HepG2 (cell line): ENCODE measurements around the gene SRCIN1. TPM values are rescaled to one million over a fixed set of nuclear protein-coding genes. Genes with fewer than 3 reads are reported as not detected.

ENCODE experiments used
- FOSL1 ChIP-seq: sonication (generic); formaldehyde crosslinking; IDR thresholded peaks from 2 replicates; pipeline ENCODE4 v1.9.0; 2021; ENCODE audit warnings: missing genetic modification reagents, borderline replicate concordance
- FOXA3 ChIP-seq: IDR thresholded peaks from 2 replicates; pipeline ENCODE4 v1.6.1; 2016; ENCODE audit warnings: missing genetic modification reagents, missing compliant biosample characterization
- LCORL ChIP-seq, 2 experiments: fragments of 450-650 bp in 1 of 2; sonication (generic) in 1 of 2; formaldehyde crosslinking in 1 of 2; IDR thresholded peaks; 2 replicates each; pipeline versions ENCODE4 v1.5.0 to v1.6.1; 2017 to 2020; ENCODE audit warnings: antibody characterized with exemption in 1 of 2, missing genetic modification reagents in 1 of 2
- NONO ChIP-seq, 2 experiments: fragments of 450-650 bp in 1 of 2; sonication (generic) in 1 of 2; formaldehyde crosslinking in 1 of 2; IDR thresholded peaks in 1 of 2; conservative IDR thresholded peaks in 1 of 2; 2 replicates each; pipeline versions ENCODE4 v1.6.1 to v1.8.0; 2017 to 2022; ENCODE audit warnings: mild to moderate bottlenecking in 1 of 2, missing genetic modification reagents in 1 of 2, moderate library complexity in 1 of 2
- SALL1 ChIP-seq: sonication (generic); formaldehyde crosslinking; IDR thresholded peaks from 2 replicates; pipeline ENCODE4 v1.8.0; 2022; ENCODE audit warnings: mild to moderate bottlenecking, missing genetic modification reagents
- ZNF350 ChIP-seq: sonication (generic); formaldehyde crosslinking; IDR thresholded peaks from 2 replicates; pipeline ENCODE4 v1.4.0; 2020; ENCODE audit warnings: mild to moderate bottlenecking, low read depth, missing genetic modification reagents, borderline replicate concordance
- ZNF619 ChIP-seq: sonication (generic); formaldehyde crosslinking; IDR thresholded peaks from 2 replicates; pipeline ENCODE4 v1.4.0; 2020; ENCODE audit warnings: mild to moderate bottlenecking, missing genetic modification reagents
- polyA plus RNA-seq, 8 experiments: library from polyadenylated mRNA; depleted of rRNA in 3 of 8; stranded (reverse) in 7 of 8; unstranded in 1 of 8; fragments of >200 nt; fragmentation: Illumina TruSeq in 4 of 8; extraction: Trizol in 4 of 8; gene quantifications; 2 replicates each; pipeline versions ENCODE4 v1.2.1 to v1.2.3, GENCODE V29; 2011 to 2016; ENCODE audit warnings: low read depth in 4 of 8, missing spikeins in 1 of 8, mixed read lengths in 1 of 8; ENCODE audit not compliant: insufficient read depth in 1 of 8
- total RNA-seq, 5 experiments: library from RNA; depleted of rRNA; stranded (reverse); fragments of >200 nt; fragmentation: Illumina TruSeq; extraction: Trizol; gene quantifications; 2 replicates each; pipeline ENCODE4 v1.2.3, GENCODE V29; 2016; ENCODE audit warnings: low read depth in 1 of 5
- TF ChIP-seq, protein P1 (sequence below): sonication (generic); formaldehyde crosslinking; IDR thresholded peaks from 2 replicates; pipeline ENCODE4 v1.5.0; 2020; ENCODE audit warnings: mild to moderate bottlenecking, missing genetic modification reagents, moderate library complexity
- TF ChIP-seq, protein P2 (sequence below): IDR thresholded peaks from 2 replicates; pipeline ENCODE4 v1.6.1; 2016; ENCODE audit warnings: missing compliant biosample characterization, missing genetic modification reagents, borderline replicate concordance
- TF ChIP-seq, protein P3 (sequence below): sonication (generic); formaldehyde crosslinking; IDR thresholded peaks from 2 replicates; pipeline ENCODE4 v1.8.0; 2022; ENCODE audit warnings: missing genetic modification reagents, low read depth, mild to moderate bottlenecking, borderline replicate concordance
- TF ChIP-seq, protein P4 (sequence below): sonication (generic); formaldehyde crosslinking; IDR thresholded peaks from 2 replicates; pipeline ENCODE4 v1.5.1; 2020; ENCODE audit warnings: missing genetic modification reagents, mild to moderate bottlenecking, borderline replicate concordance
- TF ChIP-seq, protein P5 (sequence below): sonication (generic); formaldehyde crosslinking; IDR thresholded peaks from 2 replicates; pipeline ENCODE4 v1.5.1; 2020; ENCODE audit warnings: mild to moderate bottlenecking, missing genetic modification reagents
- TF ChIP-seq, protein P6 (sequence below): conservative IDR thresholded peaks from 2 replicates; pipeline ENCODE4 v1.6.1; 2018; ENCODE audit warnings: missing genetic modification reagents
- TF ChIP-seq, protein P7 (sequence below): IDR thresholded peaks from 2 replicates; pipeline ENCODE4 v1.6.1; 2012; ENCODE audit warnings: inconsistent platforms

The SRCIN1 gene
- total and polyA plus RNA-seq, 2 of the 13 experiments (the other 11 are each of a cell fraction or from before 2014, with no cell fraction given): 1.2 to 9.6 TPM

DNA sequence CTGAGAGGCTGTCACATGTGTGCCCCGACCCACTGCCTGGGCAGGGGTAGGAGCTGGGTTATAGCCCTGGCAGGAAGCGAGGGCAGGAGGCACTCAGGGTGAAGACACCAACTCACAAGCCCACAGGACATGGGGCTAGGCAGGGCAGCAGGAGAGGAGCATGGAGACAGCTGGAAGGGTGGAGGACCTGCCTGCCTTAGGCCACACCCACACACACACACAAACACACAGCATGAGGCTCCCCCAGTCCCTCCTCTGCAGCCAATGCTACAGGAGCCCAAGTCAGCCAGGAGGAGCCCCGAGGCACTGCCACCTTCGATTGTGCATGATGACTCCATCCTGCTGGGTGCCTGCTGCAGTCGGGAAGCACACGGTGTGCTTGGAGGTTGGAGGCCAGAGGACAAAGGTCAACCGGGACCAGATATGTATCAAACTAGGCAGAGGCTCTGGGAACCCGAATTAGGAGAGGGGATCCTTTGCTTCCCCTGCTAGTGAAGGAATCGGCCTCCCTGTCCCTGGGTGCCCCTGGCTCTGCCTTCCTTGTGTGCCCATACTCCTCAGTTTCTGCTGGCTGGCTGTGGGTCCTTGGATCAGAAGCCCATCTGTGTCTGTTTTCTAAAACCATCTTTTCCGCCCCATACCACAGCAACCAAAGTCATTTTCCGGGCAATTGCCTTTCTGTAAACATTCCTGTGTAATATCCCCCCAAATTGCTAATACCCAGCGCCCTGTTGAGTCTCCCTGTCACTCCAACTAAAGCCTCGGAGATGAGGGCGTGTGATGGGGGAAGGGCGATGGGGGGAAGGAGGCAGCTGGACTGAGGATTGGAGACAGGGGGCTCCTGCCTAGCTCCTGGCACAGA lies 20.5 kb downstream of the SRCIN1 start (continued):
- TF ChIP-seq, protein P1, sequence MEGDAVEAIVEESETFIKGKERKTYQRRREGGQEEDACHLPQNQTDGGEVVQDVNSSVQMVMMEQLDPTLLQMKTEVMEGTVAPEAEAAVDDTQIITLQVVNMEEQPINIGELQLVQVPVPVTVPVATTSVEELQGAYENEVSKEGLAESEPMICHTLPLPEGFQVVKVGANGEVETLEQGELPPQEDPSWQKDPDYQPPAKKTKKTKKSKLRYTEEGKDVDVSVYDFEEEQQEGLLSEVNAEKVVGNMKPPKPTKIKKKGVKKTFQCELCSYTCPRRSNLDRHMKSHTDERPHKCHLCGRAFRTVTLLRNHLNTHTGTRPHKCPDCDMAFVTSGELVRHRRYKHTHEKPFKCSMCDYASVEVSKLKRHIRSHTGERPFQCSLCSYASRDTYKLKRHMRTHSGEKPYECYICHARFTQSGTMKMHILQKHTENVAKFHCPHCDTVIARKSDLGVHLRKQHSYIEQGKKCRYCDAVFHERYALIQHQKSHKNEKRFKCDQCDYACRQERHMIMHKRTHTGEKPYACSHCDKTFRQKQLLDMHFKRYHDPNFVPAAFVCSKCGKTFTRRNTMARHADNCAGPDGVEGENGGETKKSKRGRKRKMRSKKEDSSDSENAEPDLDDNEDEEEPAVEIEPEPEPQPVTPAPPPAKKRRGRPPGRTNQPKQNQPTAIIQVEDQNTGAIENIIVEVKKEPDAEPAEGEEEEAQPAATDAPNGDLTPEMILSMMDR (CRISPR knock-in tag): peak; percentile 24; the same call in 1 of the 2 replicates
- no peak for TF ChIP-seq FOXA3 (CRISPR knock-in tag)
- TF ChIP-seq, protein P2, sequence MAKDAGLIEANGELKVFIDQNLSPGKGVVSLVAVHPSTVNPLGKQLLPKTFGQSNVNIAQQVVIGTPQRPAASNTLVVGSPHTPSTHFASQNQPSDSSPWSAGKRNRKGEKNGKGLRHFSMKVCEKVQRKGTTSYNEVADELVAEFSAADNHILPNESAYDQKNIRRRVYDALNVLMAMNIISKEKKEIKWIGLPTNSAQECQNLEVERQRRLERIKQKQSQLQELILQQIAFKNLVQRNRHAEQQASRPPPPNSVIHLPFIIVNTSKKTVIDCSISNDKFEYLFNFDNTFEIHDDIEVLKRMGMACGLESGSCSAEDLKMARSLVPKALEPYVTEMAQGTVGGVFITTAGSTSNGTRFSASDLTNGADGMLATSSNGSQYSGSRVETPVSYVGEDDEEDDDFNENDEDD: no peak
- TF ChIP-seq LCORL (IDR thresholded peaks at IDR 0.05): no peak
- TF ChIP-seq LCORL (CRISPR knock-in tag; IDR thresholded peaks at IDR 0.05): no peak
- TF ChIP-seq, protein P3, sequence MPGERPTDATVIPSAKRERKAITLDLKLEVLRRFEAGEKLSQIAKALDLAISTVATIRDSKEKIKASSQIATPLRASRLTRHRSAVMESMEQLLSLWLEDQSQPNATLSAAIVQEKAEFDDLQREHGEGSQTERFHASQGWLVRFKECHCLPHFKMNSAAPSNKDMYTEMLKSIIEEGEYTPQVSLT (CRISPR knock-in tag): no peak
- TF ChIP-seq, protein P4, sequence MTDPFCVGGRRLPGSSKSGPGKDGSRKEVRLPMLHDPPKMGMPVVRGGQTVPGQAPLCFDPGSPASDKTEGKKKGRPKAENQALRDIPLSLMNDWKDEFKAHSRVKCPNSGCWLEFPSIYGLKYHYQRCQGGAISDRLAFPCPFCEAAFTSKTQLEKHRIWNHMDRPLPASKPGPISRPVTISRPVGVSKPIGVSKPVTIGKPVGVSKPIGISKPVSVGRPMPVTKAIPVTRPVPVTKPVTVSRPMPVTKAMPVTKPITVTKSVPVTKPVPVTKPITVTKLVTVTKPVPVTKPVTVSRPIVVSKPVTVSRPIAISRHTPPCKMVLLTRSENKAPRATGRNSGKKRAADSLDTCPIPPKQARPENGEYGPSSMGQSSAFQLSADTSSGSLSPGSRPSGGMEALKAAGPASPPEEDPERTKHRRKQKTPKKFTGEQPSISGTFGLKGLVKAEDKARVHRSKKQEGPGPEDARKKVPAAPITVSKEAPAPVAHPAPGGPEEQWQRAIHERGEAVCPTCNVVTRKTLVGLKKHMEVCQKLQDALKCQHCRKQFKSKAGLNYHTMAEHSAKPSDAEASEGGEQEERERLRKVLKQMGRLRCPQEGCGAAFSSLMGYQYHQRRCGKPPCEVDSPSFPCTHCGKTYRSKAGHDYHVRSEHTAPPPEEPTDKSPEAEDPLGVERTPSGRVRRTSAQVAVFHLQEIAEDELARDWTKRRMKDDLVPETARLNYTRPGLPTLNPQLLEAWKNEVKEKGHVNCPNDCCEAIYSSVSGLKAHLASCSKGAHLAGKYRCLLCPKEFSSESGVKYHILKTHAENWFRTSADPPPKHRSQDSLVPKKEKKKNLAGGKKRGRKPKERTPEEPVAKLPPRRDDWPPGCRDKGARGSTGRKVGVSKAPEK (CRISPR knock-in tag): no peak
- TF ChIP-seq, protein P5, sequence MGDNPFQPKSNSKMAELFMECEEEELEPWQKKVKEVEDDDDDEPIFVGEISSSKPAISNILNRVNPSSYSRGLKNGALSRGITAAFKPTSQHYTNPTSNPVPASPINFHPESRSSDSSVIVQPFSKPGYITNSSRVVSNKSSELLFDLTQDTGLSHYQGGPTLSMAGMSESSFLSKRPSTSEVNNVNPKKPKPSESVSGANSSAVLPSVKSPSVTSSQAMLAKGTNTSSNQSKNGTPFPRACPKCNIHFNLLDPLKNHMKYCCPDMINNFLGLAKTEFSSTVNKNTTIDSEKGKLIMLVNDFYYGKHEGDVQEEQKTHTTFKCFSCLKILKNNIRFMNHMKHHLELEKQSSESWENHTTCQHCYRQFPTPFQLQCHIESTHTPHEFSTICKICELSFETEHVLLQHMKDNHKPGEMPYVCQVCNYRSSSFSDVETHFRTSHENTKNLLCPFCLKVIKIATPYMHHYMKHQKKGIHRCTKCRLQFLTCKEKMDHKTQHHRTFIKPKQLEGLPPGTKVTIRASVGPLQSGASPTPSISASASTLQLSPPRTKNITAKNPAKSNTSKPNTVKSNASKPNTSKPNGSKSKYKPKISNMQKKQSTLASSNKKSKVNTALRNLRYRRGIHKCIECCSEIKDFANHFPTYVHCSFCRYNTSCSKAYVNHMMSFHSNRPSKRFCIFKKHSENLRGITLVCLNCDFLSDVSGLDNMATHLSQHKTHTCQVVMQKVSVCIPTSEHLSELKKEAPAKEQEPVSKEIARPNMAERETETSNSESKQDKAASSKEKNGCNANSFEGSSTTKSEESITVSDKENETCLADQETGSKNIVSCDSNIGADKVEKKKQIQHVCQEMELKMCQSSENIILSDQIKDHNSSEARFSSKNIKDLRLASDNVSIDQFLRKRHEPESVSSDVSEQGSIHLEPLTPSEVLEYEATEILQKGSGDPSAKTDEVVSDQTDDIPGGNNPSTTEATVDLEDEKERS (CRISPR knock-in tag): no peak
- TF ChIP-seq, protein P6, sequence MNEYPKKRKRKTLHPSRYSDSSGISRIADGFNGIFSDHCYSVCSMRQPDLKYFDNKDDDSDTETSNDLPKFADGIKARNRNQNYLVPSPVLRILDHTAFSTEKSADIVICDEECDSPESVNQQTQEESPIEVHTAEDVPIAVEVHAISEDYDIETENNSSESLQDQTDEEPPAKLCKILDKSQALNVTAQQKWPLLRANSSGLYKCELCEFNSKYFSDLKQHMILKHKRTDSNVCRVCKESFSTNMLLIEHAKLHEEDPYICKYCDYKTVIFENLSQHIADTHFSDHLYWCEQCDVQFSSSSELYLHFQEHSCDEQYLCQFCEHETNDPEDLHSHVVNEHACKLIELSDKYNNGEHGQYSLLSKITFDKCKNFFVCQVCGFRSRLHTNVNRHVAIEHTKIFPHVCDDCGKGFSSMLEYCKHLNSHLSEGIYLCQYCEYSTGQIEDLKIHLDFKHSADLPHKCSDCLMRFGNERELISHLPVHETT (CRISPR knock-in tag): no peak
- TF ChIP-seq ZNF350 (CRISPR knock-in tag): peak; percentile 51; the same call in 1 of the 2 replicates
- TF ChIP-seq ZNF619 (CRISPR knock-in tag): 0 out of 2 replicates have a peak, but pooled peaks have one; percentile 28
- no peak for TF ChIP-seq NONO (IDR thresholded peaks at IDR 0.05)
- peak; percentile 66 for TF ChIP-seq NONO (CRISPR knock-in tag; conservative IDR thresholded peaks at IDR 0.05)
- TF ChIP-seq FOSL1: no peak
- peak; percentile 76 for TF ChIP-seq SALL1 (CRISPR knock-in tag)
- TF ChIP-seq, protein P7, sequence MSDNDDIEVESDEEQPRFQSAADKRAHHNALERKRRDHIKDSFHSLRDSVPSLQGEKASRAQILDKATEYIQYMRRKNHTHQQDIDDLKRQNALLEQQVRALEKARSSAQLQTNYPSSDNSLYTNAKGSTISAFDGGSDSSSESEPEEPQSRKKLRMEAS: peak; percentile 81
